A549 (cell line): ENCODE data around the gene TEAD2. TPM values are rescaled to one million over a fixed set of nuclear protein-coding genes. Genes with fewer than 3 reads are reported as not detected.

ENCODE experiments used
- ATAC-seq, 2 experiments: fragments of 200-7000 bp in 1 of 2; fragments of >200 bp in 1 of 2; cut with Nextera tagmentation in 1 of 2; cut with Tn5 transposase in 1 of 2; 3 replicates each; pipeline versions ENCODE4 v1.8.0 to v1.9.1; 2018 to 2020; ENCODE audit warnings: mild to moderate bottlenecking in 1 of 2, moderate library complexity in 1 of 2
- CTCF ChIA-PET: fragments of 300-600 bp; sonication (Branson Sonifier 250); formaldehyde crosslinking; extraction: SDS; loops from one replicate; lab custom pipeline; 2021; ENCODE audit warnings: antibody characterized with exemption, inconsistent platforms; lab: Yijun Ruan, JAX
- POLR2A ChIA-PET: fragments of 350-600 bp; formaldehyde crosslinking; extraction: SDS; loops from one replicate; lab custom pipeline; 2021; ENCODE audit warnings: antibody characterized with exemption, inconsistent platforms; lab: Yijun Ruan, JAX
- DNase-seq, 2 experiments: peaks; one replicate each; pipeline versions ENCODE4 v3.0.0 to v3.0.0-alpha.2; 2011 to 2016; ENCODE audit warnings: low read depth in 1 of 2, low spot score in 1 of 2
- FAIRE-seq: peaks from 2 replicates; lab custom pipeline; 2011; peaks lifted over from hg19 to GRCh38; lab: Jason Lieb, UNC
- H3K27ac ChIP-seq, 2 experiments: fragments of >200 bp; sonication (Bioruptor Twin); formaldehyde crosslinking; 3 replicates each; pipeline ENCODE4 v1.5.1; 2016 to 2017
- H3K4me1 ChIP-seq: fragments of >200 bp; sonication (Bioruptor Twin); formaldehyde crosslinking; 3 replicates; pipeline ENCODE4 v1.6.1; 2016
- H3K4me2 ChIP-seq: fragments of >200 bp; sonication (Bioruptor Twin); formaldehyde crosslinking; 3 replicates; pipeline ENCODE4 v1.6.1; 2016
- H3K4me3 ChIP-seq: fragments of >200 bp; sonication (Bioruptor Twin); formaldehyde crosslinking; 3 replicates; pipeline ENCODE4 v1.5.1; 2016
- H3K9me3 ChIP-seq: fragments of >200 bp; sonication (Bioruptor Twin); formaldehyde crosslinking; 3 replicates; pipeline ENCODE4 v1.6.1; 2016
- BHLHE40 ChIP-seq: IDR thresholded peaks from 2 replicates; pipeline ENCODE4 v1.6.1; 2012; ENCODE audit warnings: low read depth, low read length, inconsistent platforms
- CBX8 ChIP-seq: fragments of 200-600 bp; sonication (generic); IDR thresholded peaks from 2 replicates; pipeline ENCODE4 v1.6.1; 2016
- CEBPB ChIP-seq, 2 experiments: fragments of >200 bp in 1 of 2; sonication (Bioruptor Twin) in 1 of 2; formaldehyde crosslinking in 1 of 2; IDR thresholded peaks; 2 replicates each; pipeline ENCODE4 v1.6.1; 2012 to 2016
- CHD4 ChIP-seq: fragments of 200-600 bp; sonication (generic); IDR thresholded peaks from 2 replicates; pipeline ENCODE4 v1.6.1; 2016; ENCODE audit warnings: antibody characterized with exemption, mild to moderate bottlenecking, borderline replicate concordance
- E2F6 ChIP-seq: IDR thresholded peaks from 2 replicates; pipeline ENCODE4 v1.6.1; 2012; ENCODE audit warnings: low read depth, borderline replicate concordance
- EHF ChIP-seq: fragments of 250-450 bp; sonication (Bioruptor Pico); IDR thresholded peaks from 2 replicates; pipeline ENCODE4 v1.5.0; 2020; ENCODE audit warnings: mild to moderate bottlenecking
- ESRRA ChIP-seq: fragments of 150-350 bp; IDR thresholded peaks from 2 replicates; pipeline ENCODE4 v1.6.1; 2014; ENCODE audit warnings: mild to moderate bottlenecking, low read length, borderline replicate concordance
- FOSB ChIP-seq: fragments of 250-450 bp; sonication (Bioruptor Pico); IDR thresholded peaks from 2 replicates; pipeline ENCODE4 v1.5.0; 2020; ENCODE audit warnings: mild to moderate bottlenecking, moderate library complexity
- FOSL2 ChIP-seq, 2 experiments: fragments of 450-650 bp in 1 of 2; fragments of >200 bp in 1 of 2; sonication (Bioruptor Twin) in 1 of 2; formaldehyde crosslinking; IDR thresholded peaks; 2 replicates each; pipeline versions ENCODE4 v1.5.0 to v1.6.1; 2016 to 2020; ENCODE audit warnings: mild to moderate bottlenecking in 1 of 2, moderate library complexity in 1 of 2
- FOXS1 ChIP-seq: fragments of 250-450 bp; sonication (Bioruptor Pico); IDR thresholded peaks from 2 replicates; pipeline ENCODE4 v1.5.0; 2020; ENCODE audit warnings: mild to moderate bottlenecking, moderate library complexity
- HDAC2 ChIP-seq: fragments of 200-600 bp; sonication (generic); IDR thresholded peaks from 2 replicates; pipeline ENCODE4 v1.6.1; 2016
- HMGXB4 ChIP-seq: fragments of 250-450 bp; sonication (Bioruptor Pico); IDR thresholded peaks from 2 replicates; pipeline ENCODE4 v1.5.0; 2021; ENCODE audit warnings: mild to moderate bottlenecking, moderate library complexity, borderline replicate concordance
- HOXA7 ChIP-seq: fragments of 250-450 bp; sonication (Bioruptor Pico); IDR thresholded peaks from 2 replicates; pipeline ENCODE4 v1.5.0; 2020; ENCODE audit warnings: mild to moderate bottlenecking, moderate library complexity
- HOXB5 ChIP-seq: fragments of 250-450 bp; sonication (Bioruptor Pico); IDR thresholded peaks from 2 replicates; pipeline ENCODE4 v1.5.0; 2020; ENCODE audit warnings: mild to moderate bottlenecking, moderate library complexity
- JUN ChIP-seq, 2 experiments: fragments of >200 bp; sonication (Bioruptor Twin); formaldehyde crosslinking; IDR thresholded peaks; 2 replicates in 1 of 2; 3 replicates in 1 of 2; pipeline ENCODE4 v1.6.1; 2016 to 2017
- JUNB ChIP-seq: fragments of >200 bp; sonication (Bioruptor Twin); formaldehyde crosslinking; IDR thresholded peaks from 2 replicates; pipeline ENCODE4 v1.6.1; 2016
- KDM1A ChIP-seq: fragments of 200-600 bp; sonication (generic); IDR thresholded peaks from 2 replicates; pipeline ENCODE4 v1.6.1; 2016; ENCODE audit warnings: low read depth, mild to moderate bottlenecking
- KDM5A ChIP-seq: fragments of 200-600 bp; sonication (generic); IDR thresholded peaks from 2 replicates; pipeline ENCODE4 v1.6.1; 2016; ENCODE audit warnings: antibody characterized with exemption, mild to moderate bottlenecking
- MAFK ChIP-seq: fragments of 450-650 bp; IDR thresholded peaks from 2 replicates; pipeline ENCODE4 v1.6.1; 2014; ENCODE audit not compliant: partially characterized antibody
- MAZ ChIP-seq: fragments of 150-350 bp; IDR thresholded peaks from 2 replicates; pipeline ENCODE4 v1.6.1; 2014; ENCODE audit warnings: antibody characterized with exemption, low read depth, low read length, borderline replicate concordance
- MYC ChIP-seq: IDR thresholded peaks from 2 replicates; pipeline ENCODE4 v1.6.1; 2012; ENCODE audit warnings: mild to moderate bottlenecking, inconsistent platforms, low read length, improper control_type of control experiment, borderline replicate concordance
- NR3C1 ChIP-seq: fragments of >200 bp; sonication (Bioruptor Twin); formaldehyde crosslinking; IDR thresholded peaks from 3 replicates; pipeline ENCODE4 v1.6.1; 2017
- PHF8 ChIP-seq: fragments of 200-600 bp; sonication (generic); IDR thresholded peaks from 2 replicates; pipeline ENCODE4 v1.6.1; 2016; ENCODE audit warnings: low read depth, mild to moderate bottlenecking, antibody characterized with exemption, moderate library complexity, borderline replicate concordance
- POLR2A ChIP-seq: IDR thresholded peaks from 2 replicates; pipeline ENCODE4 v1.6.1; 2012; ENCODE audit warnings: mild to moderate bottlenecking, low read length
- RCOR1 ChIP-seq: fragments of 150-350 bp; IDR thresholded peaks from 2 replicates; pipeline ENCODE4 v1.6.1; 2014; ENCODE audit warnings: antibody characterized with exemption, low read length, low read depth
- RFX5 ChIP-seq: fragments of 450-650 bp; IDR thresholded peaks from 2 replicates; pipeline ENCODE4 v1.7.1; 2014; ENCODE audit warnings: antibody characterized with exemption, mild to moderate bottlenecking, moderate library complexity
- RNF2 ChIP-seq: fragments of 200-600 bp; sonication (generic); IDR thresholded peaks from 2 replicates; pipeline ENCODE4 v1.6.1; 2016; ENCODE audit warnings: low read depth, mild to moderate bottlenecking, antibody characterized with exemption, moderate library complexity, borderline replicate concordance
- SMC3 ChIP-seq: fragments of >200 bp; sonication (Bioruptor Twin); formaldehyde crosslinking; IDR thresholded peaks from 3 replicates; pipeline ENCODE4 v1.6.1; 2018; ENCODE audit warnings: inconsistent platforms
- SREBF2 ChIP-seq: fragments of 450-650 bp; IDR thresholded peaks from 2 replicates; pipeline ENCODE4 v1.6.1; 2014; ENCODE audit warnings: mild to moderate bottlenecking, moderate library complexity
- ZFP36 ChIP-seq: fragments of 450-650 bp; IDR thresholded peaks from 2 replicates; pipeline ENCODE4 v1.6.1; 2014; ENCODE audit warnings: borderline replicate concordance; ENCODE audit not compliant: partially characterized antibody
- ZSCAN20 ChIP-seq: fragments of 250-450 bp; sonication (Bioruptor Pico); IDR thresholded peaks from 2 replicates; pipeline ENCODE4 v1.8.0; 2022; ENCODE audit warnings: mild to moderate bottlenecking, moderate library complexity
- WGBS: methylation state at CpG from one replicate; pipeline ENCODE4 v1.1.6; 2017; ENCODE audit errors: missing lambda C conversion rate; 5-methylcytosine and 5-hydroxymethylcytosine counted together
- polyA minus RNA-seq: library from RNA; depleted of rRNA, polyadenylated mRNA; stranded (reverse); fragments of >200 nt; gene quantifications from 2 replicates; pipeline ENCODE4 v1.2.3, GENCODE V29; 2011; rRNA and poly(A)+ RNA removed
- polyA plus RNA-seq, 4 experiments: library from polyadenylated mRNA; depleted of rRNA in 3 of 4; stranded (reverse); fragments of >200 nt; fragmentation: RNase III in 1 of 4; extraction: RNeasy Plus Mini Kit Qiagen cat#74134 plus additional on column Dnase treatment in 1 of 4; gene quantifications; 2 replicates in 3 of 4; 3 replicates in 1 of 4; pipeline ENCODE4 v1.2.3, GENCODE V29; 2011 to 2017
- TF ChIP-seq, protein P1 (sequence below): fragments of 450-650 bp; IDR thresholded peaks from 2 replicates; pipeline ENCODE4 v1.6.1; 2014; ENCODE audit warnings: antibody characterized with exemption
- TF ChIP-seq, protein P2 (sequence below): IDR thresholded peaks from 2 replicates; pipeline ENCODE4 v1.6.1; 2012
- TF ChIP-seq, protein P3 (sequence below): fragments of 250-450 bp; sonication (Bioruptor Pico); IDR thresholded peaks from 2 replicates; pipeline ENCODE4 v1.5.0; 2020; ENCODE audit warnings: low read depth, mild to moderate bottlenecking, moderate library complexity

TEAD2 gene
- 15.9 and 20.3 TPM in 2 replicates for polyA plus RNA-seq (2011; rRNA removed)
- polyA plus RNA-seq (2012; cell fraction: cytosol; rRNA removed) = 13.0 and 16.5 TPM in 2 replicates
- 16.9 and 17.8 TPM in 2 replicates for polyA plus RNA-seq (2012; cell fraction: nucleus; rRNA removed)
- 19.0 to 26.3 TPM (median 25.3 TPM) in 3 replicates for polyA plus RNA-seq (2017; fragmentation: RNase III; extraction: RNeasy Plus Mini Kit Qiagen cat#74134 plus additional on column Dnase treatment)
- 36.2 and 44.5 TPM in 2 replicates for polyA minus RNA-seq

- ATAC-seq = peak; percentile 51 to 57
- WGBS = 3% methylated on average over 33 of the region's 52 CpGs
- POLR2A ChIA-PET = interaction anchor here (0.5 to 1.5 kb wide), 13 partner anchors 10 to 962 kb away, joined by 3 to 4 read pairs (median 3); partner anchors contain the start of genes ALDH16A1, GFY and PIH1D1
- peak; percentile 55 to 86 for DNase-seq
- peak within 1 kb of the TSS; percentile 87 to 90 for H3K27ac ChIP-seq
- FAIRE-seq = no peak
- CTCF ChIA-PET = interaction anchor here (0.6 to 2.0 kb wide), 7 partner anchors 10 to 205 kb away, joined by 3 to 10 read pairs (median 4); partner anchors contain the start of gene SLC17A7
- no peaks in the 10 kb centered on the region for H3K9me3 ChIP-seq
- peak within 1 kb of the TSS; percentile 88 for H3K4me3 ChIP-seq
- peak within 1 kb of the TSS; percentile 99 for H3K4me2 ChIP-seq
- TF ChIP-seq, protein P1, sequence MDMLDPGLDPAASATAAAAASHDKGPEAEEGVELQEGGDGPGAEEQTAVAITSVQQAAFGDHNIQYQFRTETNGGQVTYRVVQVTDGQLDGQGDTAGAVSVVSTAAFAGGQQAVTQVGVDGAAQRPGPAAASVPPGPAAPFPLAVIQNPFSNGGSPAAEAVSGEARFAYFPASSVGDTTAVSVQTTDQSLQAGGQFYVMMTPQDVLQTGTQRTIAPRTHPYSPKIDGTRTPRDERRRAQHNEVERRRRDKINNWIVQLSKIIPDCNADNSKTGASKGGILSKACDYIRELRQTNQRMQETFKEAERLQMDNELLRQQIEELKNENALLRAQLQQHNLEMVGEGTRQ = no peak
- no peak for TF ChIP-seq ESRRA
- TF ChIP-seq ZFP36 = no peak
- TF ChIP-seq HOXB5 = no peak
- TF ChIP-seq HDAC2 = no peak
- TF ChIP-seq NR3C1 = no peak
- TF ChIP-seq SREBF2 = no peak
- no peak for TF ChIP-seq SMC3
- TF ChIP-seq KDM1A = no peak
- no peak for TF ChIP-seq KDM5A
- TF ChIP-seq RCOR1 = no peak
- no peak for TF ChIP-seq CBX8
- no peak for TF ChIP-seq MAFK
- TF ChIP-seq, protein P2, sequence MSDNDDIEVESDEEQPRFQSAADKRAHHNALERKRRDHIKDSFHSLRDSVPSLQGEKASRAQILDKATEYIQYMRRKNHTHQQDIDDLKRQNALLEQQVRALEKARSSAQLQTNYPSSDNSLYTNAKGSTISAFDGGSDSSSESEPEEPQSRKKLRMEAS = no peak; the same call in none of the 2 replicates
- peak; percentile 24; the same call in 1 of the 2 replicates for TF ChIP-seq POLR2A
- no peak for TF ChIP-seq MYC
- no peak for TF ChIP-seq HOXA7
- no peak for TF ChIP-seq CEBPB (IDR thresholded peaks at IDR 0.05)
- no peak for TF ChIP-seq FOXS1 (CRISPR knock-in tag)
- no peak for TF ChIP-seq JUNB
- TF ChIP-seq EHF (CRISPR knock-in tag) = no peak
- no peak for TF ChIP-seq CHD4
- TF ChIP-seq ZSCAN20 (CRISPR knock-in tag) = no peak
- TF ChIP-seq HMGXB4 = no peak
- TF ChIP-seq RNF2 = no peak
- TF ChIP-seq, protein P3, sequence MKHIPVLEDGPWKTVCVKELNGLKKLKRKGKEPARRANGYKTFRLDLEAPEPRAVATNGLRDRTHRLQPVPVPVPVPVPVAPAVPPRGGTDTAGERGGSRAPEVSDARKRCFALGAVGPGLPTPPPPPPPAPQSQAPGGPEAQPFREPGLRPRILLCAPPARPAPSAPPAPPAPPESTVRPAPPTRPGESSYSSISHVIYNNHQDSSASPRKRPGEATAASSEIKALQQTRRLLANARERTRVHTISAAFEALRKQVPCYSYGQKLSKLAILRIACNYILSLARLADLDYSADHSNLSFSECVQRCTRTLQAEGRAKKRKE (CRISPR knock-in tag) = no peak
- no peak; the same call in 1 of the 2 replicates for TF ChIP-seq PHF8
- TF ChIP-seq JUN (IDR thresholded peaks at IDR 0.05) = peak; percentile 10 to 47; a peak in 2 of 5 replicates
- no peak for TF ChIP-seq FOSL2 (IDR thresholded peaks at IDR 0.05)
- no peak for TF ChIP-seq FOSL2 (CRISPR knock-in tag; IDR thresholded peaks at IDR 0.05)
- TF ChIP-seq RFX5 = no peak
- TF ChIP-seq MAZ = 0 out of 2 replicates have a peak, but pooled peaks have one; percentile 11
- no peak for TF ChIP-seq BHLHE40
- TF ChIP-seq FOSB (CRISPR knock-in tag) = 0 out of 2 replicates have a peak, but pooled peaks have one; percentile 1
- 0 out of 2 replicates have a peak, but pooled peaks have one; percentile 46 for TF ChIP-seq E2F6
- peaks cover 15% of the 10 kb centered on the region; the same call in 2 of the 3 replicates for H3K4me1 ChIP-seq
These were observed at the start of gene TEAD2 for GRCh38 chr19:49362048-49362928. TSS of gene TEAD2 (minus strand) at chr19:49362416. CDS start at chr19:49360075, 2,341 bp downstream.
